Thoracic aorta (tissue), 2 donors: Measurements from ENCODE around the gene SCMH1. TPM values are rescaled to one million over a fixed set of nuclear protein-coding genes. Genes with fewer than 3 reads are reported as not detected.
A peak's percentile ranks its signal among the peaks of the same experiment; 100 is the strongest.

Source experiments
- ATAC-seq: fragments of 150-250 bp; one replicate; pipeline ENCODE4 v1.8.0; 2017; ENCODE audit warnings: low read depth; ENCODE audit not compliant: insufficient number of reproducible peaks, low FRiP score
- DNase-seq: peaks from one replicate; pipeline ENCODE4 v3.0.0-alpha.2; 2020; ENCODE audit warnings: low spot score
- H3K27ac ChIP-seq, 2 donors: fragments of 200-600 bp; sonication (generic); 1 replicate in 1 of 2; 2 replicates in 1 of 2; pipeline ENCODE4 v1.5.1; 2016; ENCODE audit warnings: mild to moderate bottlenecking in 2 of 2, moderate library complexity in 2 of 2
- H3K27me3 ChIP-seq: fragments of 200-600 bp; sonication (generic); replicated peaks from 2 replicates; pipeline ENCODE4 v1.6.0; 2016; ENCODE audit warnings: mild to moderate bottlenecking; ENCODE audit not compliant: insufficient read depth
- H3K36me3 ChIP-seq: fragments of 200-600 bp; sonication (generic); one replicate; pipeline ENCODE4 v1.5.1; 2016
- H3K4me1 ChIP-seq, 2 donors: fragments of 200-600 bp; sonication (generic); 1 replicate in 1 of 2; 2 replicates in 1 of 2; pipeline versions ENCODE4 v1.5.1 to v1.6.0; 2016; ENCODE audit warnings: low read depth in 2 of 2, mild to moderate bottlenecking in 1 of 2; ENCODE audit not compliant: control insufficient read depth in 1 of 2
- H3K4me3 ChIP-seq: fragments of 200-600 bp; sonication (generic); 2 replicates; pipeline ENCODE4 v1.5.1; 2016; ENCODE audit warnings: mild to moderate bottlenecking
- H3K9me3 ChIP-seq: fragments of 200-600 bp; sonication (generic); 2 replicates; pipeline ENCODE4 v1.5.1; 2016
- CTCF ChIP-seq: fragments of 200-600 bp; sonication (generic); IDR thresholded peaks from one replicate; pipeline ENCODE4 v1.5.1; 2019; ENCODE audit warnings: antibody characterized with exemption
- total RNA-seq, 2 donors: library from RNA; depleted of rRNA; stranded (reverse); fragments of >200 nt; gene quantifications; one replicate each; pipeline versions ENCODE4 v1.1.0 to v1.2.3, GENCODE V29; 2016

Gene SCMH1
- total RNA-seq, 2 donors from 2014 or later: 41.7 to 65.9 TPM

- Histone ChIP-seq H3K4me1 (peaks cover 0 to 11% of the 10 kb centered on the region in 2 donors), H3K27ac (no peak overlapping the region), H3K4me3 (no peak overlapping the region), H3K27me3 (no peaks in the 10 kb centered on the region), H3K9me3 (no peaks in the 10 kb centered on the region), H3K36me3 (peaks cover 62% of the 10 kb centered on the region)
- DNase-seq (no peak), ATAC-seq (no peak)
- TF ChIP-seq CTCF: no peak
These were observed 232.6 kb downstream of the SCMH1 start for GRCh38 chr1:41009466-41009865.

GRCh38 chr1:41006942-41007865, 234.9 kb downstream of the SCMH1 start:
- no peaks in the 10 kb centered on the region for H3K9me3 ChIP-seq
- no peak overlapping the region for H3K27ac ChIP-seq
- DNase-seq (no peak), ATAC-seq (no peak)
- H3K4me1 ChIP-seq: peaks cover 11 to 26% of the 10 kb centered on the region in 2 donors
- TF ChIP-seq CTCF: no peak
- no peak overlapping the region for H3K4me3 ChIP-seq
- H3K36me3 ChIP-seq: peaks cover 75% of the 10 kb centered on the region
- no peaks in the 10 kb centered on the region for H3K27me3 ChIP-seq

GRCh38 chr1:41005876-41006275, 236.2 kb downstream of the SCMH1 start:
- Histone ChIP-seq H3K4me1 (peaks cover 11 to 30% of the 10 kb centered on the region in 2 donors), H3K9me3 (no peaks in the 10 kb centered on the region), H3K27ac (no peak overlapping the region), H3K4me3 (no peak overlapping the region), H3K36me3 (peaks cover 76% of the 10 kb centered on the region), H3K27me3 (no peaks in the 10 kb centered on the region)
- ATAC-seq: no peak
- DNase-seq: no peak
- TF ChIP-seq CTCF: no peak

- peak; percentile 94 for DNase-seq
- ATAC-seq: peak; percentile 85
- Histone ChIP-seq H3K27me3 (no peaks in the 10 kb centered on the region), H3K36me3 (peaks cover 75% of the 10 kb centered on the region), H3K9me3 (no peaks in the 10 kb centered on the region), H3K4me1 (peaks cover 11 to 24% of the 10 kb centered on the region in 2 donors), H3K4me3 (no peak overlapping the region), H3K27ac (peak overlapping the region; percentile 42 to 47)
- peak; percentile 40 for TF ChIP-seq CTCF
These were observed 238.4 kb downstream of the SCMH1 start for GRCh38 chr1:41003640-41004220.

- no peaks in the 10 kb centered on the region for H3K9me3 ChIP-seq
- no peak overlapping the region for H3K4me3 ChIP-seq
- TF ChIP-seq CTCF: no peak
- no peaks in the 10 kb centered on the region for H3K27me3 ChIP-seq
- DNase-seq (no peak), ATAC-seq (no peak)
- H3K4me1 ChIP-seq: peaks cover 11 to 24% of the 10 kb centered on the region in 2 donors
- H3K27ac ChIP-seq: peak overlapping the region; percentile 42 to 47
- H3K36me3 ChIP-seq: peaks cover 75% of the 10 kb centered on the region
These were observed 238.9 kb downstream of the SCMH1 start for GRCh38 chr1:41003127-41003639.
